B cell (primary cell): Measurements from ENCODE around the gene L3MBTL4.

ENCODE experiments used
- EZH2 ChIP-seq: IDR thresholded peaks from 2 replicates; pipeline ENCODE4 v1.6.1; 2012; ENCODE audit warnings: borderline replicate concordance, low read depth, mild to moderate bottlenecking, moderate library complexity, low read length; ENCODE audit not compliant: insufficient read depth, poor library complexity, severe bottlenecking
- TF ChIP-seq, protein P1 (sequence below): fragments of 200-600 bp; IDR thresholded peaks from one replicate; pipeline ENCODE4 v1.8.0; 2022; ENCODE audit warnings: antibody characterized with exemption, mild to moderate bottlenecking

DNA sequence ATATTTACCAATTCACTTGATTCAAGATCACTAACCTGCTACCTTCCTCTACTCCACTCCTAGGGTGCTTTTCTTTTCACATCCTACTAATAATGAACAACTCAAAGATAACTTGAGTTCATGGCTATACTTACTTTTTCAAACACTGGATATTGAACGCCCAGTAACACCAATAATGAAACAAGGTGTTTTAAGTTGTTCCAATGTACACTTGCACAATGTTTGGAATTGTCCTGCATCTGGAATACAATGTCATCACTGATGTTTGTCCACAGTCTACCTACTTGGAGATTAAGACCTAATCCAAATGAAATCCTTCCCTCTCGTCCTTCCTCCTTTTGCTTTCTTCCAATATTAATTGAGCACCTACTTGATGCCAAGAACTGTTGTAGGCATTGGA is 301.1 kb downstream of the L3MBTL4 start:
- TF ChIP-seq, protein P1, sequence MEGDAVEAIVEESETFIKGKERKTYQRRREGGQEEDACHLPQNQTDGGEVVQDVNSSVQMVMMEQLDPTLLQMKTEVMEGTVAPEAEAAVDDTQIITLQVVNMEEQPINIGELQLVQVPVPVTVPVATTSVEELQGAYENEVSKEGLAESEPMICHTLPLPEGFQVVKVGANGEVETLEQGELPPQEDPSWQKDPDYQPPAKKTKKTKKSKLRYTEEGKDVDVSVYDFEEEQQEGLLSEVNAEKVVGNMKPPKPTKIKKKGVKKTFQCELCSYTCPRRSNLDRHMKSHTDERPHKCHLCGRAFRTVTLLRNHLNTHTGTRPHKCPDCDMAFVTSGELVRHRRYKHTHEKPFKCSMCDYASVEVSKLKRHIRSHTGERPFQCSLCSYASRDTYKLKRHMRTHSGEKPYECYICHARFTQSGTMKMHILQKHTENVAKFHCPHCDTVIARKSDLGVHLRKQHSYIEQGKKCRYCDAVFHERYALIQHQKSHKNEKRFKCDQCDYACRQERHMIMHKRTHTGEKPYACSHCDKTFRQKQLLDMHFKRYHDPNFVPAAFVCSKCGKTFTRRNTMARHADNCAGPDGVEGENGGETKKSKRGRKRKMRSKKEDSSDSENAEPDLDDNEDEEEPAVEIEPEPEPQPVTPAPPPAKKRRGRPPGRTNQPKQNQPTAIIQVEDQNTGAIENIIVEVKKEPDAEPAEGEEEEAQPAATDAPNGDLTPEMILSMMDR: no peak
- no peak for TF ChIP-seq EZH2
